SK-N-SH (cell line): ENCODE data around the gene DYRK3.

Experiments
- CTCF ChIP-seq: fragments of 200-600 bp; sonication (generic); IDR thresholded peaks from 2 replicates; pipeline ENCODE4 v1.6.1; 2017; ENCODE audit warnings: antibody characterized with exemption, mild to moderate bottlenecking, moderate library complexity
- EZH2phosphoT487 ChIP-seq: fragments of 200-600 bp; sonication (generic); IDR thresholded peaks from 2 replicates; pipeline ENCODE4 v1.6.1; 2017; ENCODE audit warnings: low read depth, mixed run types, mild to moderate bottlenecking, antibody characterized with exemption, moderate library complexity, borderline replicate concordance
- POLR2AphosphoS5 ChIP-seq: IDR thresholded peaks from 2 replicates; pipeline ENCODE4 v1.6.1; 2012; ENCODE audit warnings: low read depth, low read length
- RXRA ChIP-seq: IDR thresholded peaks from 2 replicates; pipeline ENCODE4 v1.4.0; 2012; ENCODE audit warnings: low read depth, mild to moderate bottlenecking, borderline replicate concordance

- TF ChIP-seq POLR2AphosphoS5 (no peak), CTCF (no peak), RXRA (no peak), EZH2phosphoT487 (no peak)
Observed at GRCh38 chr1:206672844-206673758, 37.8 kb downstream of the DYRK3 start.
